HG02884 (cell line): Measurements from ENCODE around the gene GDF11.

Source experiments
- ATAC-seq: cut with Tn5 transposase; IDR thresholded peaks from one replicate; pipeline ENCODE4 v1.9.1; 2021; ENCODE audit warnings: mild to moderate bottlenecking, moderate library complexity; ENCODE audit not compliant: unreplicated experiment

The GDF11 gene

DNA sequence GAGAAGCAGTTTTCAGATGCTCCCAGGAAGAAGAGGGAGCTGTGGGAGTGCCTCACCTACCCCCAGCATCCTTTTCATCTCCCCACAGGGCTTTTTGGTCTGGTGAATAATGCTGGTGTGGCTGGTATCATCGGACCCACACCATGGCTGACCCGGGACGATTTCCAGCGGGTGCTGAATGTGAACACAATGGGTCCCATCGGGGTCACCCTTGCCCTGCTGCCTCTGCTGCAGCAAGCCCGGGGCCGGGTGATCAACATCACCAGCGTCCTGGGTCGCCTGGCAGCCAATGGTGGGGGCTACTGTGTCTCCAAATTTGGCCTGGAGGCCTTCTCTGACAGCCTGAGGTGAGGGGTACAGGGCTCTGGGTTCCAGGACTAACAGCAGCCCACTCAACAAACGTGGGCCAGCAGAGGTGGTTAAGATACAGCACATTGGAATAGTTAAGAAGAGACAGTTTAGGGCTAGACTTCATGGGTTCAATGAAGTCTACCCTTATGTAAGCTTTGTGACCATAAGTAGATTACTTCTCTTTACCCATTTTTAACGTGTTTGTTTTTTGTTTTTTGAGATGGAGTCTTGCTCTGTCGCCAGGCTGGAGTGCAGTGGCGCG lies 21.2 kb upstream of the GDF11 start:
- no peak for ATAC-seq

DNA sequence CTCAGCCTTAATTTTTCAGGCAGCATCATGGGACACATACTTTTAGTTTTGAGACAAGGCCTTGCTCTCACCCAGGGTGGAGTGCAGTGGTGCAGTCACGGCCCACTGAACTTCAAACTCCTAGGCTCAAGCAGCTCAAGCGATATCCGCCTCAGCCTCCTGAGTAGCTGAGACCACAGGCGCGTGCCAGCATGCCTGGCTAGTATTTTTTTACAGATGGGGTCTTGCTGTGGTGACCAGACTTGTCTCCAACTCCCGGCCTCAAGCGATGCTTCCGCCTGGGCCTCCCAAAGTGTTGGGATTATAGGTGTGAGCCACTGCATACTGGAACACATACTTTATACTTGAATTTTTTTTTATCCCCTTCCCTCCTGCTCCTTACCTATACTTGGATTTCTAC lies 20.0 kb upstream of the GDF11 start:
- no peak for ATAC-seq

DNA sequence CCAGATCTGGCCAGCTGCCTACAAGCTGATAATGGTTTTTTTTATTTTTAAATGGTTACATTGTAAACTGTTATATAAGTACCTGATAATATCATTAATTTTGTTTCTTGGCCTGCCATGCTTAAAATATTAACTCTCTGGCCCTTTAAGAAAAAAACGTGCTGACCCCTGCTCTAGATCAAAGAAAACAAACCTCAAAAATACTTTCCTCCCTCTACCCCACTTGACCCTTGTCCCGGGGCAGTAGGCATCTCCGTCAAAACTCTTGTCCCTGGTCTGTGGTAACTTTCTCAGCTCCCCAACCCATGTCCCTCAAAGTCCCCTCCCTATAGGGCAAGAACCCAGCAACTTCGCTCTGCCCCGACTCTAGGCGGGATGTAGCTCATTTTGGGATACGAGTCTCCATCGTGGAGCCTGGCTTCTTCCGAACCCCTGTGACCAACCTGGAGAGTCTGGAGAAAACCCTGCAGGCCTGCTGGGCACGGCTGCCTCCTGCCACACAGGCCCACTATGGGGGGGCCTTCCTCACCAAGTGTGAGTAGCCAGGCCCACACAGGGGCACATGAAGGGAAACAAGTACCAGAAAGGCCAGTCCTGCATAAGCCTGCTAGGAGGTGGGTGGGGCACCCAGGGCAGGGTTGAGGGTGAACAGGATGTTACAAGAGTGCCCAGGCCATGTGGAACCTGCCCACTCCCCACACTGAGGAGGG lies 19.3 kb upstream of the GDF11 start:
- ATAC-seq: no peak

DNA sequence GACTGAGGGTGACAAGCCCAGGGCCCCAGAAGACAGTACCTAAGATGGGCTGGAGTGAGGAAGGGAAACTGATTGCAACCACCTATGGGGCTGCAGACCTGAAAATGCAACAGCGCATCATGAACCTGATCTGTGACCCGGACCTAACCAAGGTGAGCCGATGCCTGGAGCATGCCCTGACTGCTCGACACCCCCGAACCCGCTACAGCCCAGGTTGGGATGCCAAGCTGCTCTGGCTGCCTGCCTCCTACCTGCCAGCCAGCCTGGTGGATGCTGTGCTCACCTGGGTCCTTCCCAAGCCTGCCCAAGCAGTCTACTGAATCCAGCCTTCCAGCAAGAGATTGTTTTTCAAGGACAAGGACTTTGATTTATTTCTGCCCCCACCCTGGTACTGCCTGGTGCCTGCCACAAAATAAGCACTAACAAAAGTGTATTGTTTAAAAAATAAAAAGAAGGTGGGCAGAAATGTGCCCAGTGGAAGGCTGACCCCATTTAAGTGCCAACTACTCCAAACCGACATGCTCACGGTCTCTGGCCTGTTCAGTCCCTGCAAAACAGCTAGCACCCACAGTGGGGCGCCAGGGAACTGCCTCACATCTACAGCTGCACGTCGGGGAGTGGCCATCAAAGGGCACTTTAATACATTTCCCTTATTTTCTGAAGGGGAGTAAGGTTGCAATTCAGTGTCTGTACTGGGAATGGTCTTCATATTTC lies 18.5 kb upstream of the GDF11 start:
- ATAC-seq: peak; percentile 35

DNA sequence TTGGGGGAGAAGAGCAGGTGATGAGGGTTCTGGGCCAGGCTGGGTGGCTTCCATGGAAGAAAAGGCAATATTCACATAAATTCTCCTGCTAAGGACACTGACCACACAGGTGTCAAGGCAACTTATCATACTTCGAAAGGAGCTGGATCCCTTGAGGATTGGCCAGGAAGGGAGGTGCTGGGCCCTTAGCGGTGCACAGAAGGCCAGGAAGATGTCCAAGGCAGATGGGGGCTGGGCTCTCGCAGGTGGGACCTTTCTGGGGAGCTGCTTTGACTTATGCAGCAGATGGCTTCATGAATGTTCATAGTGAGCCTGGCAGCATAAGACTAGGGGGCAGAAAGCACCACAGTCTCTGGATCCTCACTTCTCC lies 18.0 kb upstream of the GDF11 start:
- ATAC-seq: no peak

DNA sequence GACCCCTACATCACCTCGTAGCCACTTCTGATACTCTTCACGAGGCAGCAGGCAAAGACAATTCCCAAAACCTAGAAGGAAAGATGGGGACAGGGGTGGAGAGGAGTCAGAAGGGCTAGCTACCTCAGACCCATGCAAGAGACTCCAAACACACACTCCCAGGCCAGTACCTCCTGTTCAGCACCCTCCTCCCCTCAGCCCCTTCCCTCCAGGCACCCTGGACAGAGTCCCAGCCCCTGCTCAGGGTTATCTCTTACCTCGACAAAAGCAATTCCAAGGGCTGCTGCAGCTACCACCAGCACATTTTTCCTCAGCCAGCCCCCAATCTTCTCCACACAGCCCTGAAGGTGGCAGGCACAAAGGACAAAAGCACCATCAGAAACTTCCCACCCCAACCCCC lies 17.4 kb upstream of the GDF11 start:
- ATAC-seq: no peak

DNA sequence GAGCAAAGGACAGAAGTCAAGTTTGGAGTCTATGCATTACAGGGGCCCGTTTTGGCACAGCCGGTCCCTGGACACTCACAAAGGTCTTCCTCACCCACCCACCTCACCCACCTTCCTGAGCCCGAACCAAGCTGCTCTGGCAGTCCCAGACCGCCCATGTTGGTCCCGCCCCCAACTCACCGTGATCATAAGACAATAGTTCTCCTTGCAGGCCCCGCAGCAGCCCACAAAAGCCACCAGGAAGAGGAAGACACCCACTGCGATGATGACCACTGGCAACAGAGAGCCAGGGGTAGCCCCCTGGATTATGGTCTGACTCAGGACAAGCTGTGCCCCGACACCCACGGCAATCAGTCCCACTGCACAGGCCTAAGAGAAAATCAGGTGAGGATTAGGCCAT lies 16.0 kb upstream of the GDF11 start:
- ATAC-seq: no peak

DNA sequence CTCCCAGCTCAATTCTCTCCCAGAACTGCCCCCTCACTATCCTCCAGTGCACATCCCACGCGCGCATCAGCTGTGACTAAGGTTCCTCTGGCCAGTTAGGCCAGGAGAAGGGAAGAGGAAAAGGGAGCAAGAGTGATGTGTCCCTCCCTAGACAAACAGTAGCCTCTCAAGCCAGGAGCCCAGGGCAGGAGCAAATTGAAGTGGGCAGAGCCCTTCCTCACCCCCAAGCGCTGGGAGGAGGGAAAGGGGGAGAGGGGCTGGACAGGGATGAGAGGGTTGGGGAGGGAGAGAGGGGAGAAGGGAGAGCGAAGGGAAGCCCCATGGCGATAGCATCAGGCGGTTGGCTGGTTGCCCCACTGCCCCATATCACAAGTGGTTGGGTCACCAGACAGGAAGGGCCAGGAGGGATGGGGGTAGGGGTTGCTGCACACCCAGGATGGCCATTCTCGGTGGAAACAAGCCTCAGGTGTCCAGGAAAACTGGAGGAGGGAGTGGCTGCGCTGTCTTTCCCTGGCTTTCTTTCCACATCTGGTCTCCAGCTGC lies 15.2 kb upstream of the GDF11 start:
- no peak for ATAC-seq

DNA sequence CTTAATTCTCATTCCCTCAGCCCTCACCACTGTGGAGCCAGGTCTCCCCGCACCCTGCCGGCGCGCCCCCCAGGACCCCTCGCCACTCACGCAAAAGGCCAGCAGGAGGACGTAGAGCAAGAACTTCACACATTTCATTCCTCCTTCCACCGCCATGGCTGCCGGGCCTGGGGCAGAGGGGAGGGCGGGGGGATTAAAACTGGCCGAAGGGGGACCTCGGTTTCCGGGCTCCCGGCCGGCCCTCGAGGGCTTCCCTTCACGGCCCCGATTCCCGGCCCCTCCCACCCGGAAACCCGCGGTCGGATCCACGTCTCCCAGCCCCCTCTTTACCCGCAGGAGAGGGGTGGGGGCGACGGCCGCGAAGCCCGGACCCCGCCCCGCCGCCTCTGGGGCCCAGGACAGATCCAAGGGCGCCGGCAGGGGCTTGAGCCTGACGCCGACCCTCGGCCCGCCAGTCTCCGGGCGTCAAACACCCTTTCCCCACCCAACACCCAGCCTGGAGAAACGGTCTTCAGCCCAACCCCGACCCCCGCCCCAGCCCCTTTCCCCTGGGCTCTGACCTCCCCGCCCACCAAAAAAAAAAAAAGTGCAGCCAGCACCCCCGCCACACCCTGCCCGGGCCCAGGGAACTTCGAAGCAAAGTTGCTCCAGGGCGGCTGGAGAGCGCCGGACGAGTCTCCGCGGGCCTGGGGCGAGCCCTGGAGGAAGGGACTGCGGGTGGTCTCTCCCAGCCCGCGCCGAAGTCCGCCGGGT lies 14.6 kb upstream of the GDF11 start:
- ATAC-seq: peak; percentile 8

DNA sequence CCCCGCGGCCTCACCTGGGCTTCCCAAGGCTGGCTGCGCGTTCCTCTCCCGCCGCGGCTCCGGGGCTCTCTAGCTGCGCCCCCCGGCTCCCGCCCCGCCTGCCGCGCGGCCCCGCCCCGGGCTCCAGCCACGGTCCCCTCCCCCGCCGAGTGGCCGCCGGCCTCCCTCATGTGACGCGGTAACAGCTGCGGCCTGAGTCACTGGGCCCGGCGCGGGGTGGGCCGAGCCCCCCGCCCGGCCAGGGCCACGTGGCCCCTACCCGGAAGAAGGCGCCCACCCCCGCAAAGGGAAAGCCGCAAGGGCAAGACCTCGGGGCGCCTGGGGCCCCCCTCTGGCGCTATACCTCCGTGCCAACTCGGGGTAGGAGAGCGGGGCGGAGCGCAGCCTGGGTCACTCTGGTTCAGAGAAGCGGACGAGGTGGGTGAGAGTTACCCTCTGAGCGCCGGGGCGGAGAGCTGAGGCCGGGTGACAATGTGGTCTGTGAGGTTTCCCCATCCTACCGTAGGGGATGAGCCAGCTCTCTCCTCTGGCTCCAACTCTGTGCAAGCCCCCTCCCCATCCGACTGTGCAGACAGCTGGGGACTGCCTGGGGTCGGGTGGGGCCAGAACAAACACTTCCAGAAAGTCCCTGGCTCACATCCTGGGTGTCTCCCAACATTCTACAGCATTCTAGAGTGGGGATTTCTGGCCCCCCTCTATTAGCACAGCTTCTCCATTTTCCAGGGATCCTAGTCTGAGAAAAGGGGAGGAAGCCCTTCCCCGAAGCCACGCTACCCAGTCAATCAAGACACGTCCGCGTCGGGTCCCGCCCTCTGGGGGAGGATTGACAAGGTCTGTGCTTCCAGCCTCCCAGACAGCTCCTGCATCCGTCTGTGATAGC lies 13.7 kb upstream of the GDF11 start, which contains the start of gene CD63:
Gene CD63, minus strand, starts transcription at position 71 of the 880 bp plus-strand sequence. CDS start 668 bp downstream, outside the sequence.
- peak; percentile 51 for ATAC-seq

DNA sequence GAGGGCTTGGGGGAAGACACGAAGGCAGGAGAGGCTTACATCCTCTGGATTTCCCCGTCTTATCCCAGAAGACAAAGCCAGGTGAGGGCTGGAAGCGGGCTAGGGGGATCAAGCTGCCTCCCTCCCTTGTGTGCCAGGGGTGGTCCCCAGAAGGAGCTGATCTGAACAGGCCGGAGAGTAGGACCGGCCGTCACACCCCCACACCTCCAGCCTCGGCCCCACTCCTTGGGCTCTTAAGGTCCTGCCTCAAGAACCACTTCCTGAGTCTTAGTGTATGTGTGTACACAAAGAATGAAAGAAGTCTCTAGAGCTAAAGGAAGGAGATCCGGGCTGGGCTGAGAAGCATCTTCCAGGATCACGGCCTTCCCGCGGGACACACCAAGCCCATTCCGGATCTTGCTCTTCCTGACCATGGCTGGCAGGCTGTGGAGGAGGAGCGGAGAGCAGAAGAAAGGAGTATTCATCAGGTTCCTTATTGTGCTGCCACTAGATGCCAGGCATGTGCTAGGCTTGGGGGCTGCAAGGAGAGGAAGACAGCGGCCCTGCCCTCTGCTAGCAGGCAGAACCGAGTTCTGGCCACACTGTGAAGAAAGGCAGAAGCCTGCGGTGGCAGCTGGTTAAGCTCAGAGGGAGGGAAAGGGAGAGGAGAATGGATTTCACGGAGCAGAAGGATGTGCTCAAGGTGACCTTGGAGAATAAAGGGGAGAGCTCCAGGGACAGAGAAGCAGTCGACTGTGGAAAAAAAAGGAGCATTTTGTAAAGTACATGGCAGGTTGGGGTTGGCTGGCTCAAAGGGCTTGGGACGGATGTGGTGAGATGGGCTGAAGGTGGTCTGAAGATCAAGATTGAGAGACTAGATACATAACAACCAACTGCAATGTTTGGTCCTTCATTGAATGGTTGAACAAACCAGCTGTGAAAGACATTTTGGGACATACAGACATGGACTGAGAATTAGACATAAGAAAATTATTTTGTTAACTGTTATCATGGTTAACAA lies 12.8 kb upstream of the GDF11 start:
- peak; percentile 44 for ATAC-seq

DNA sequence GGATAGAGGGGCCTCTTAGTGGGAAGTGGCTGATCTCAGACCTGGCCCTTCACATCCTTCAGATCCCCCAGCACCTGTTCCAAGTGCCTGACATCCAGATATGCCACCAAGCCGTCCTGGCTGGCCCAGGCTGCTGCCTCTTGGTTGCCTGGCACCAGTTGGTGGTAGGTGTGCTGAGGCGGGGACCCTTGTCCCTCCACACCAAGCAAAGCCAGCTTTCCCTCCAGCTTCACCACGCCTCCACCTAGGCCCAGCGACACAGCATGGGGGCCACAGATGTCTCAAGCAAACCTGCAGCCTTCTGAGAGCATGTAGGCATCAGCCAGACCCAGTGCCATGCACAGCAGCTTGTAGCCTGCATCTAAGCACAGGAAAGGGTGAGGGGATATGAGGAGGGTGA lies 10.6 kb upstream of the GDF11 start:
- no peak for ATAC-seq

DNA sequence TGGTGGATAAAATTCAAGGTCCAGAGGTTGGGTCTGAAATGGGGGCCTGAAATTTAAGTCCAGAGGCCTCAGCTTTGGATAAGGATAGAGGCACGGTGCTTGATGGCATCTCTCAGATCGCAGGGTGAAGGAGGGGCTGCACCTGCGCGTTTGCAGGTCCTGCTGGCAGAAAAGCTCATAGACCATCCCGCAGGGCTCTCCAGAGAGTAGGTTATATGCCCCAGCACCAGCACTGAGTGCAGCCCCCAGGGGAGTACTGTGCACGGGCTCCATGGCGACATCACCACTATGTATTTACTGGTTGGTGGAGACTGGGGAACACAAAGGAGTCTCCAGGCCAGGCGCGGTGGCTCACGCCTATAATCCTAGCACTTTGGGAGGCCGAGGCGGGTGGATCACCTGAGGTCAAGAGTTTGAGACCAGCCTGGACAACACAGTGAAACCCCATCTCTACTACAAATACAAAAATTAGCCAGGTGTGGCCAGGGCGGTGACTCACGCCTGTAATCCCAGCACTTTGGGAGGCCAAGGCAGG lies 9.8 kb upstream of the GDF11 start:
- no peak for ATAC-seq

DNA sequence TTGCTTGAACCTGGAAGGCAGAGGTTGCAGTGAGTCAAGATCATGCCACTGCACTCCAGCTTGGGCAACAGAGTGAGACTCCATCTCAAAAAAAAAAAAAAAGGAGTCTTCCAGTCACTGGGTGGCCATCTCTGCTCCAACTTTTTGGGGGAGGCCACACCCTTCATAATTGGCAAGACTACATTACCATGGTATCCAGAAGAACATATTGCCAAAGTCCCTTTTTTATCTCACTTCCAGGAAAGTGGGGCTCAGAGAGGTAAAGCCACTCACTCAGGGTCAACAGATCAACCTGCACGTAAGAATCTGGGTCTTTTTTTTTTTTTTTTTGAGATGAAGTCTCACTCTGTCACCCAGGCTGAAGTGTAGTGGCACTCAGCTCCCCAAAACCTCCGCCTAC lies 9.1 kb upstream of the GDF11 start:
- no peak for ATAC-seq

DNA sequence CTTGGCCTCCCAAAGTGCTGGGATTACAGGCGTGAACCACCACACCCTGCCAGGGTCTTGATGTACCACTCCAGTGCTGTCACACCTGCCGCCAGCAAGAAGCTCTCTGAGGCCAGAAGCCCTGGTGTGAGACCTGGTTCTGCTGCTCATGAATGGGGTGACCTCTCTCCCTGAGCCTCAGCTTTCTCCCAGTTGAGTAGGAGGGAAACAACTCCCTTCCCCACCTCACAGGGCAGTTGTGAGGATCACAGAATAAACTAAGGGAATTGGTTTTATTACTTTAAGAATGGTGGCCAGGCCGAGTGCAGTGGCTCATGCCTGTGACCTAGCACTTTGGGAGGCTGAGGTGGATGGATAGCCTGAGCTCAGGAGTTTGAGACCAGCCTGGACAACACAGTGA lies 8.3 kb upstream of the GDF11 start:
- ATAC-seq: no peak

DNA sequence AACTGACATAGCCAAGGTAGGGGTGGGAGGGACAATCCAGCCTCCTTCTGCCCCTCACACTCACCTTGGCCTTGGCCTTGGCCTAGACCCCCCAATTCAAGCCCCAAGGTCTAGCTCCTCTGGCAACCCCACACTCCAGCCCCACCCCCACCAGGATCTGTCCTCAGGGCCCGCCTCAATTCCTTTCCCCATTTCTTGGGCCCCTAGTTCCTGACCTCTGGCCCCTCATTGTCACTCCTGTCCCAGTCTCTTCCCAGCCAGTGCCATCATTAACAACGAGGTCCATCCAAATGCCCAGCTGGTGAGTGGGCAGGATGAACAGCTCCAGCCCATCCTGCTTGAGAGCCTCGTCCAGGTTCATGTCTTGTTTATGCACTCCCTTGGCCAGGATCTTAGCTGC lies 6.8 kb upstream of the GDF11 start:
- no peak for ATAC-seq

DNA sequence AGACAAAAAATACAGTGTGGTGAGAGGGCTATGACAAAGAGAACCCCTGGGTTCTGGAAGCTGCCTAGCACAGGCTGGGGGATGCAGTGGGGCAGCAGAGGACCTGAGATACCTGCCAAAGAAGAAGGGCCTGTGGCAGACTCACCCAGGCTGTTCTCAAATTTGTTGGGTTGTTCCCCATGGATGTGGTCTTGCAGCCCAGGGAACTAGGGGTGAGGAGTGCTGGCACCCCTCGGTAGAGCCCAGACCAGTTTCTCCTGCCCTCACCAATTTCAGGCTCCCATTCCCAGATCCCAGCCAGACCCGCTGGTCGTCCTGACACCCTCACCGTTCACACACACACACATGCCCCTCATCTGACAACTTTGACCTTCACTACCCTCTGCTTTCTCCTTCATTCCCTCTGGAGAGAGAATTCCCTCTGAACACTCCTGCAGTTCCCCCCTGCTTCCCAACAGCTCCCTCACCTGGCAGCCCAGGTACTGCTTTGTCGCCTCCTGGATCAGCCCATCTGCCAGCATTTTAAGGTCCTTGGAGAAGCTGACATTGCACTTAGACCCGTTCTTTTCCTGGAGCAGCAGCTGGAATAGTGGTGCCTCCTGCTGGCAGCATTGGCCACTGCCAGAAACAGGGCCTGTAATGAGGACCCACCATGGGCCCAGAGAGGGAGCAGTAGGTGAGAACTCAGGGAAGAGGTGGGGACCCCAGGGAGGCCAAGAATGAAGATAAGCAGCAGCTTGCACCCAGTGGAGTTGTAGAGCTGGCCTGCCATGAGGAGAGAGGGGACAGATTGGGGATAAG lies 5.9 kb upstream of the GDF11 start:
- ATAC-seq: no peak

DNA sequence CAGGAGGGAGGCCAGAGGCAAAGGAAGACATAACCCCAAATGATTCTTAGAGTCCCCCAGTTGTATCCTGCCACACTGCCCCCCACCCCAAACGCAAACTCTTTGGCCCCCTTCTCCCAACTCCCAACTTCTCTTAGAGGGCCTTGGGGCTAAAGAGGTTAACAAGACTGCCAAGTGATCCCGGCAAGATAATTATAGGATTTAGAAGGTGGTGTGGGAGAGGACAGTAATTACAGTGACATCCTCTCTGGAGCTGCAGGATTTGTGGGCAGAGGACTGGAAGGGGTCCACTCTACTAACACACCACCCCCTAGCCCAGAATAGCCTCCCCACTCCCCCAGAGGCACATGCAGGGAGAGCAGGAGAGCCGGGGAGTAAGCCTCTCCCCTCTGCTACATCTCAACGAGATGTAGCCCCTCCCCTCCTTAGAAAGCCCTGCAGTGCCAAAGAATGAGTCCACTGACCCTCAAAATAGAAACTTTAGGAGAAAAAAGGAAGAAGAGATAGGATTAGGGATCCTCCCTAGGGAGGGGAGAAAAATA lies 5.3 kb upstream of the GDF11 start:
- no peak for ATAC-seq
